ENCODE data around the gene D2HGDH.

The D2HGDH gene

DNA sequence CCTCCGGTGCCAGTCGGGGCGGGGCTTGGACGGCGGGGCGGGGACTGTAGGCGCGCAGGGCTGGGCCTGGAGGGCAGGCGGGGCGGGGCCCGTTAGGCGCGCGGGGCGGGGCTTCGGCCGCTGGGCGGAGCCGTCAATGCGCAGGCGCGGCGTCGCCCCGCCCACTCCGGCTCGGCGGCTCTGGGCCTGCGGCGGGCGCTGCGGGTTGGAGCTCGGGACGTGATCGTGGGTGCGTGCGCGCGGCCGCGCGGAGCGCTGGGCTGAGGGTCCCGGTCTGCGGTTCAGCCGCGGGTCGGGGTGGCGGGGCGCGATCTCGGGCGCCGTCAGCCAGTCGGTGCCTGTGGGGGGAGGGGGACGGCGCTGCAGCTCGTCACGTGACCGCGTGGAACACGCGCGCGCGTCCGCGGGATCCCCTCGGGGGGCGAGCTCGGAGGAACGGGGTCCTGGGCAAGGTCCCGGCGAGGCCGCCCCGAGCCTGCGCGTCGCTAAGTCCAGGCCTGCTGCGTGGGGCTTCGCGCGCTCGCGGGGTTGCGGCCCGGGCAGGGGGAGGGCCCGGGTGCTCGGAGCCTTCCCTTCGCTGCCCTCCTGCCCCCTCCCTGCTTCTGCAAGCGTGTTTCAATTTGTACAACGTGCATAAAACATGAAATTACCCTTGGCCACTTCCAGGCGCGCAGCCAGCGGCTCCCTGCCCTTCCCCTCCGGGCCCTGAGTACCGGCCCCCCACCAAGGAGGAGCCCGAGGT lies at the start of gene D2HGDH:
TSS of gene D2HGDH (plus strand) at position 164 of the 742 bp plus-strand sequence. CDS start 595 bp downstream, outside the sequence.
- in situ Hi-C loops (cut with MboI; ENCODE audit: low sequenced_read_pairs), result no loop called here

DNA sequence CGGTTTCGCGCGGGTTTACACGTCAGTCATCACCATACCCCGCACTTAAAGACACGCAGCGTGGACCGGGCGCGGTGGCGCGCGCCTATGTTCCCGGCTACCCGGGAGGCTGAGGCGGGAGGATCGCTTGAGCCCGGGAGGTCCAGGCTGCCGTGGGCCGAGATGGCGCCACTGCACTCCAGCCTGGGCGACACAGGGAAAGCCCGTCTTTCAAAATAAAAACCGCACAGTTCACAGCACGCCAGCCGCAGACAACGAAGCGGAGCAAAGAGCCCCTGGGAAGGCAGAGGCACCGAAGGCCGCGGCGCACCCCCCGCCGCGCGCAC lies 48.1 kb upstream of the D2HGDH start:
- in situ Hi-C loops (cut with MboI; ENCODE audit: low sequenced_read_pairs), result no loop called here

- in situ Hi-C loops (cut with MboI; ENCODE audit: low sequenced_read_pairs), result no loop called here
Observed at GRCh38 chr2:241686650-241687425, 47.6 kb upstream of the D2HGDH start, which contains the start of gene DTYMK. TSS of gene DTYMK (minus strand) at chr2:241686815. CDS start at chr2:241686783, 32 bp downstream.

DNA sequence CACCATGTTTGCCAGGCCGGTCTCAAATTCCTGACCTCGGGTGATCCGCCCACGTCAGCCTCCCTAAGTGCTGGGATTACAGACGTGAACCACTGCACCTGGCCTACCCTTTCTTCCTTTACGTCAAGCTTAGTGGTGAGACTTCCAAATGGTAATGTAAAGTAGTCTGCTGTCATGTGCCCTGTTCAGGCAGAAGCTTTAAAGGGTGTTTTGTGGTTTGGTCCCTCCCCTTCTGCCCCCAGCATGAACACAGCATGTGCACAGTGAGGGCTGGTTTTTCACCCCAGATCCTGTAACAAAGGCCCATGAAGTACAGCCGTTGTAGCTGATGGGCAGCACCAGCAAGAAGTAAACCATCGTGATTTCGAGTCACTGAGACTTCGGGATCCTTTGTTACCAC lies 45.1 kb upstream of the D2HGDH start:
- in situ Hi-C loops (cut with MboI; ENCODE audit: low sequenced_read_pairs), result no loop called here

GRCh38 chr2:241690202-241690717 lies 44.2 kb upstream of the D2HGDH start:
- in situ Hi-C loops (cut with MboI; ENCODE audit: low sequenced_read_pairs), result no loop called here

DNA sequence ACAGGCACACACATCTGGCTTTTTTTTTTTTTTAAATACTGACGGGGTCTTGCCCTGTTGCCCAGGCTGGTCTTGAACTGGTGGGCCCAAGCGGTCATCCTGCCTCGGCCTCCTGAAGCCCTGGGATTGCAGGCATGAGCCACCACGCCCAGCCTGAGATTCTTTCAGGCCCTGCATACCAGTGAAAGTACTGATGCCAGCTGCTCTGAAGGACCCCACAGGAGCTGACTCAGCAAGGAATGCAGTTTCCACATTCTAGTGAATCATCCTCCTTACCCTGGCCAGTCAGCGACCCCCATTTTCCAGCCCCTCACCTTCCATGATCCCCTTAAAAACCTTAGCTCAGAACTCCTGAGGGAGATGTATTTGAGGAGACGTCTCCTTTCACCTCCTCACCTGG lies 42.0 kb upstream of the D2HGDH start:
- in situ Hi-C loops (cut with MboI; ENCODE audit: low sequenced_read_pairs), result no loop called here

DNA sequence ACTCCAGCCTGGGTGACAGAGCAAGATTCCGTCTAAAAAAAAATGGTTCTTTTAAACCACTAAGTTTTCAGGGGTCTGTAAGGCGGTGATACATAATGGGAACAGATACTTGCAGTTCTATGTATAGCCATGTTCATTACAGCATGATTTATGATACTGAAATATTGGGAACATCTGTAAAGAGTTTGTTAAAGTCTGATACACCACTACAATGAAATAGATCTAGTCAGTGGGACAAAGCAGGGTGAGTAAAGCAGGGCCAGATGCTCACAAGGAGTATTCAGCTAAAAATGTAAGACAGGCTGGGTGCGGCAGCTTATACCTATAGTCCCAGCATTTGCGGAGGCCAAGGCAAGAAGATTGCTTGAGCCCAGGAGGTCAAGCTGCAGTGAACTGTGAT lies 38.8 kb upstream of the D2HGDH start:
- in situ Hi-C loops (cut with MboI; ENCODE audit: low sequenced_read_pairs), result no loop called here

- in situ Hi-C loops (cut with MboI; ENCODE audit: low sequenced_read_pairs), result no loop called here
Observed at GRCh38 chr2:241701149-241701398, 33.4 kb upstream of the D2HGDH start.

- in situ Hi-C loops (cut with MboI; ENCODE audit: low sequenced_read_pairs), result no loop called here
Observed at GRCh38 chr2:241701399-241702154, 32.9 kb upstream of the D2HGDH start, which contains the start of gene ING5. TSS of gene ING5 (plus strand) at chr2:241702039. CDS start at chr2:241702066, 27 bp downstream.

DNA sequence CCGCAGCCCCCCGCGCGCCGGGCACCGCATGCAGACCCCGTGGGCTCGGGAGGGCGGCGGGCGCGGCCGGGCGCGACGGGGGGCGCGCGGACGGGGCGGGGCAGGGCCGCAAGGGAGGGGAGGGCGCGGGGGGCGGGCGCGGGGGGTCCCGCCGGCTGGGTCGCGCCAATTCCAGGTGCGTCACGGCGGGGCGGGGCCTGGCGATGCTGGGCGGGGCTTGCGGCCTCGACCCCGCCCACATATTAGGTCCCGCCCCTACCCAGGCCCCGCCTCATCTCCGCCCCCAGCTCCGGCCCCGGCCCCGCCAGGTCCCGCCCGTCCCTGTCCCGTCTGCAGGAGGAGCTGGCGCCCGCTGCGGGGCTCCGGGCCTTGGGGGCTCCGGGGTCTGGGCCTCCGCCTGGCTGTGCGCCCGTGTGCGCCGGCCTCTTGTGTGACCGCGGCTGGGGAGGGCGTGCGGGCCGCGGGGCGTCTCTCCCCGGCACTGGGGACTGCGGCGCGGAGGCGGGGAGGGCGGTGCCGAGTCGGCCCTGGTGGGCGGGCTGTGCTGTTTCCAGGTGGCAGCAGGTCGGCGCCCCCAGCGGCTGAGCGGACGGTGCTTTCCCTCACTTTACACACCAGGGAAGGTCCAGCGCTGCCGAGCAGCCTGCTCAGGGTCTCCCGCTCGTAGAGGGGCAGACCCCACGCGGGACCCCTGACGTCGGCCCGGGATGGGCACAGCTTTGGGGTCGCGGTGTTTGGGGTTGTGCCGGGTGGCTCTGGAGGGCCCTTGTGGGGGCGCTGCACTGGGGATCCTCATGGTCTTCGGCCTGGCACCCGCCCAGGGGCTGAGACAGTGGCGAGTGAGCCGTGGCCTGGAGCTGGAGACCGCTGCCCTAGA lies 32.0 kb upstream of the D2HGDH start:
- in situ Hi-C loops (cut with MboI; ENCODE audit: low sequenced_read_pairs), result no loop called here

DNA sequence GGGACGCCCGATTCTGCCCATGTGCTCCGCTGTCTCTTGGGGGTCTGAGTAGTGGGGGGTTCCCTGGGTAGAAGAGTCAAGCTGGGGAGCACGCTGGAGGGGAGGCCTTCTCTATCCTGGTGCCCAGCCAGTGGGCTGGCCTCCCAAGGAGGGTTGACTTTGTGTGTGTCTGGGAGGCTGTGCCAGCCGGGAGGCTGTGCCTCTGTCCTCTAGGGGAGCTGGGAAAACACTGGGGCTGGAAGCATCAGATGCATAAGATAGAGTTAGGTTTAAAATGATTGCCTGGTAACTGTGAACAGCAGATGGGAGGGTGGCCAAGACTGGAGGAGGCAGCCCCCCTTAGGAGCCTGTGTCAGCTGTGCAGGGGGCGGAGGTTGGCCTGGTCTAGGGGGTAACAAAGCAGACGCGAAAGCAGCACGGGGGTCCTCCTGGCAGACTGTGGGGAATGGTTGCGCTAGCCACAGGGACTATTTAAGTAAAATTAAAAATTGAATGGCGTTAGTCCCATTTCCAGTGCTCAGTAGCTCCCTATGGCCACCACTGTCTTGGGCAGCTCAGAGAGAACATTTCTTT lies 31.3 kb upstream of the D2HGDH start:
- in situ Hi-C loops (cut with MboI; ENCODE audit: low sequenced_read_pairs), result no loop called here

DNA sequence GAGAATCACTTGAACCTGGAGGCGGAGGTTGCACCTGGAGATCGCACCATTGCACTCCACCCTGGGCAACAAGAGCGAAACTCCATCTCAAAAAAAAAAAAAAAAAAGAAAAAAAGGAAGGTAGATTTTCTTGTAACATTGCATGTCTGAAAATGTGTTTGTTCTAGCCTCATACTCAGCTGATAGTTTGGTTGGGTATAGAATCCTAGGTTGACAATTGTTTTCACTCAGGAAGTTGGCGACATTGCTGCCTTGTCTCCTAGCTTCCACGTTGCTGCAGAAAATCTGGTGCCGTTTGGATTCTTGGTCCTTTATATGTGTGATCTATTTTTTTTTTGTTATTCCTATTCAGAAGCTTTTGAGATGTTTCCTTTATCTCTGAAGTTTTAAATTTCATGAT lies 27.9 kb upstream of the D2HGDH start:
- in situ Hi-C loops (cut with MboI; ENCODE audit: low sequenced_read_pairs), result no loop called here

GRCh38 chr2:241708879-241709278 lies 25.6 kb upstream of the D2HGDH start:
- in situ Hi-C loops (cut with MboI; ENCODE audit: low sequenced_read_pairs), result no loop called here

- in situ Hi-C loops (cut with MboI; ENCODE audit: low sequenced_read_pairs), result no loop called here
Observed at GRCh38 chr2:241719093-241719492, 15.3 kb upstream of the D2HGDH start.

DNA sequence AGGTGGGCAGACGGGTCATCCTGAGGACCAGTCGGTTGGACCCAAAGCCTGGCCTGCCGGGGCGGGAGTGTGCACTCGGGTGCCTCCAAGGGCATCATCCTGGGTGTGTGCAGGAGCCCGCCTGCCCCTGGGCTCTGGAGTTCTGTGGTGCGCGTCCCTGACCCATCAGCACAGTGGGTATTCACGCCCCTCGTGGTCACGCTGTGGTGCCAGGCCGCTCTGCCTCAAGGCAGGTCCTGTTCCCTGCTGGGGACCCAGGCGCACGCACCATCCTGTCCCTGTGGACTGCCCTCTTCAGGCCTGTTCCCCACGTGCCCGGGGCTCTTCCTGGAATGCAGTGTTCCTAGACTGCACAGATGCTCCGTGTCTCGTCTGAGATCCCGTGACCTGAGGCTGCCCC lies 14.3 kb upstream of the D2HGDH start:
- in situ Hi-C loops (cut with MboI; ENCODE audit: low sequenced_read_pairs), result no loop called here

DNA sequence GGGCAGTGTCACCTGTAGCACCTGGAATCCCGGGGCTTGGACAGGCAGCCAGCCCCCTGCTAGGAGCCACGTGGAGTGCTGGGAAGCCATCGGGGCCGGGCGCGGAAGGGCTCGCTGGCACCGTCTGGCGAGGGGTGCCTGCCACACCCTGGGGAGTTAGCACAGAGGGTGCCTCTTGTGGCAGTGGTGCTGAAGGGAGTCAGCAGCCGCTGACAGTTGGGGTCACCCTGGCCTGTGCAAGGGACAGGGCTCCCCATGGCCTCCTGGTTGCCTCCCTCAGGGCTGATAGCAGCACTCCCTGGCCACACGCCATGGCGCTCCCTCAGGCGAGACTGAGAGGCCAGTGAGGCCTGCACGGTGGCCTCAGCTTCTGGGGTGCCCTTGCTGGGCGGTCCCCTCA lies 13.9 kb upstream of the D2HGDH start:
- in situ Hi-C loops (cut with MboI; ENCODE audit: low sequenced_read_pairs), result no loop called here

- in situ Hi-C loops (cut with MboI; ENCODE audit: low sequenced_read_pairs), result no loop called here
Observed at GRCh38 chr2:241721852-241722251, 12.6 kb upstream of the D2HGDH start.

GRCh38 chr2:241722896-241723454 lies 11.5 kb upstream of the D2HGDH start:
- in situ Hi-C loops (cut with MboI; ENCODE audit: low sequenced_read_pairs), result no loop called here

- in situ Hi-C loops (cut with MboI; ENCODE audit: low sequenced_read_pairs), result no loop called here
Observed at GRCh38 chr2:241724259-241724974, 10.0 kb upstream of the D2HGDH start.
